Left renal cortex interstitium (tissue), 4 donors: Measurements from ENCODE around the gene ZBTB37. TPM values are rescaled to one million over a fixed set of nuclear protein-coding genes. Genes with fewer than 3 reads are reported as not detected.
A peak's percentile ranks its signal among the peaks of the same experiment; 100 is the strongest.
"Not testable (repeated sequence)": the region's sequence is repeated elsewhere in the genome, so short reads cannot be mapped to it uniquely, and the experiment has no call there.

ENCODE experiments used
- DNase-seq, 4 donors: peaks; one replicate each; pipeline ENCODE4 v3.0.0-alpha.2; 2013; ENCODE audit warnings: low read depth in 4 of 4, low spot score in 2 of 4, missing footprints in 1 of 4
- polyA plus RNA-seq, 4 donors: library from polyadenylated mRNA; unstranded; fragments of 120-200 nt; gene quantifications; one replicate each; pipeline ENCODE4 v1.2.1, GENCODE V29; 2013; ENCODE audit not compliant: insufficient read length in 4 of 4

ZBTB37 gene, protein sequence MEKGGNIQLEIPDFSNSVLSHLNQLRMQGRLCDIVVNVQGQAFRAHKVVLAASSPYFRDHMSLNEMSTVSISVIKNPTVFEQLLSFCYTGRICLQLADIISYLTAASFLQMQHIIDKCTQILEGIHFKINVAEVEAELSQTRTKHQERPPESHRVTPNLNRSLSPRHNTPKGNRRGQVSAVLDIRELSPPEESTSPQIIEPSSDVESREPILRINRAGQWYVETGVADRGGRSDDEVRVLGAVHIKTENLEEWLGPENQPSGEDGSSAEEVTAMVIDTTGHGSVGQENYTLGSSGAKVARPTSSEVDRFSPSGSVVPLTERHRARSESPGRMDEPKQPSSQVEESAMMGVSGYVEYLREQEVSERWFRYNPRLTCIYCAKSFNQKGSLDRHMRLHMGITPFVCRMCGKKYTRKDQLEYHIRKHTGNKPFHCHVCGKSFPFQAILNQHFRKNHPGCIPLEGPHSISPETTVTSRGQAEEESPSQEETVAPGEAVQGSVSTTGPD
- 10 to 100 TPM in 2 of 4 donors, 1 to 10 TPM in 2; 6.1 to 13.3 (median 9.0) TPM for polyA plus RNA-seq

DNA sequence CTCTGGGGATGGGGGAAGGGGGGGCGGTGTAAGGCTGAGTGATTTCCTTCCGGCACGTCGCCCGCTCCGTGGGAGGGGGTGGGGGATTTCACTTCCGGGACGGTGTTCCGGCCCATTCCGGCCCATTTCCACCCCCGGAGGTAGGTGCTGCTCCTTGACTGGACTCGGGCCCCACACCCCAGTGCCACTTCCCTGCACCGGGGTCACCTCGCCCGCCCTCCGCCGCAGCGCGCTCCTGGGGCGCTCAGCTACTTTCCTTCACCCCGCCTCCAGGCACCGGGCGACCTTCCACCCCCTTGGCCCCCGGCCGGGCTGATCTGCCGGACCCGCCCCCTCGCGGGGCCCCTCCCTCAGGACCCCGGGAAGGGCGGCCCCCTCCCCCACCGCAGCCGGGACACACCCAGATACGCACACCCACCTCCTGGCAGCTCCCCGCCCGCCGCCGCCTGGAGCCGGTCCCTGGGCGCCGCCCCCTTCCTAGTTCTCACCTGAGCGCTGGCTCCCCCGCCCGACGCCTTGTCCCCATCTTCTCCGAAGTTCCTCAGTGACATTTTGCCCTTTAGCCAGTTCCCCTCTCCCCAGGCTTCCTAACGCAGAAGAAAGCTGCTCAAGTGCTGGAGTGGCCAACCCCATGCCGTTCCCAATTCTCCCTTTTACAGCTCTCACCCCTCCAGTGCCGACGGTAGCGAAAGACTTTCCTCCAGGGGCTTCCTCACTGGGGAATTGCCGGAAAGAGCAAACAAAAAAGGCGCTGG, at the start of gene ZBTB37:
Gene ZBTB37, plus strand, starts transcription at position 115 of the 755 bp plus-strand sequence. CDS start 1,846 bp downstream, outside the sequence.
- peak in 3 of 4 donors; percentile 48 to 64 (median 62) for DNase-seq

DNA sequence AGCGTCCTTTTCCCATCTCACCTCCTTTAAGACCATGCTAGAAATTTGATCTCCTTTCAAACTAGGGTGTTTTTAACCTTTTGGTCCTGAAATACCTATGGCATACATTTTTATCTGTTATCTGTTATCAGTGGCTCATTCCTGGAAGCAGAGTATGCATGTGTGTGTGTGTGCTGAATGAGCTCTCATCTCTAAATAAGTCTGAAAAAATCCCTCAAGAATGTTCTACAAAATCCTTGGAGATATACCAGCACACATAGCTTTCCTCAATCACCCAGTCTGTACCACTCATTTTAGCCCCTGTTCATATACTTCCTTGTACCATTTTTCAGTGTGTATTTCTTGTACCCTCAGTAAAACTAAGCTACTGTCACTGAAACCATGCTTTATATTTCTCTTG, 49.7 kb upstream of the ZBTB37 start:
- DNase-seq = no peak

DNA sequence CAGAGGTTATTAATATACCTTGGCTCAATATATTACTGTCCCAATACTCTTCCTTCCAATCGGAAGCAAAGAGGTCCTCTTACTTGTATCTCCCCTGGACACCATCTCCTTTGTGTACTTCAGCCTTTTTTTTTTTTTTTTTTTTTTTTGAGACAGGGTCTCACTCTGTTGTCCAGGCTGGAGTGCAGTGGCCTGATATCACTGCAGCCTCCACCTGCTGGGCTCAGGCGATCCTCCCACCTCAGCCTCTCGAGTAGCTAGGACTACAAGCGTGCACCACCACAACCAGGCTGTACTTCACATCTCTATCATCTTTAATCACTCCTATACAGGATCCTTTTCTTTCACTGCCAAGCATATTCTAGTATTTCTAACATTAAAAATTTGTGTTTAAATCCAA, 46.5 kb upstream of the ZBTB37 start:
- no peak for DNase-seq

GRCh38 chr1:173823781-173824314, 44.3 kb upstream of the ZBTB37 start:
- DNase-seq = peak in 2 of 4 donors; percentile 6 to 10

- DNase-seq = peak; percentile 86 to 96 (median 94)
These were observed 43.7 kb upstream of the ZBTB37 start, which contains the start of the genes CENPL and DARS2 for GRCh38 chr1:173824315-173825081. Gene CENPL, minus strand, starts transcription at chr1:173824883. Its CDS starts 13,584 bp downstream, at chr1:173811299. Gene DARS2, plus strand, starts transcription at chr1:173824673. Its CDS starts 557 bp downstream, at chr1:173825230.

- DNase-seq = no peak
These were observed 40.6 kb upstream of the ZBTB37 start for GRCh38 chr1:173827611-173828010.

DNA sequence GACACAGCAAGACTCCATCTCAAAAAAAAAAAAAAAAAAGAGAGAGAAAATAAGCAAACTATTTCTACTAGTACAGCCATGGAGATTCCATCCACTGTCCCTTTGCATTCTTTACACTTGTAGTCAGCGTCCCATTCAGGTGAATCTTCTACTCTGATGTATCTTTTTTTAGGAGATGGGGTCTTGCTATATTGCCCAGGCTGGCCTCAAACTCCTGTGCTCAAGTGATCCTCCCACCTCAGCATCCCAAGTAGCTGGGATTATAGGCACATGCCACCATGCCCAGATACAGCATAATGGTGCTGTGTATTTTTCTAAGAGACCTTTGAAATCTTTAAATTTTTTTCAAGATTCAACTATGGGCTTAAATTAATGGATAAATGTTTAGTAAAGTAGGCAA, 35.4 kb upstream of the ZBTB37 start:
- no peak for DNase-seq

DNA sequence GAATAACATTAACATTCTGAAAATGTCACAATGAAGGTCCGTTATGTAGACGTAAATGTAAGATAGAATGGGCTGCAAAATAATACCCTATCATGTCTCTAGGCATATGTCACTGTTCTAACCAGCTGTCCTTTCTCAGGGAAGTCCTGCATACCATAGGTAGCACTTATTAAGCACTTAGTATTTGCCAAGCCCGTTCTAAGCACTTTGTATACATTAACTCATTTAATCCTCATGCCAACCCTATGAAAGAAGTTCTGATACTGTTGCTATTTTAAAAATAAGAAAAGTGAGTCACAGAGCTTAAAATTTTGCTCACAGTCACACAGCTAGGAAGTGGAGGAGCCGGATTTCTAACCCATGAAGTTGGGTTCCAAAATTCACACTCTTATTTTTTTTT, 16.1 kb upstream of the ZBTB37 start:
- no peak for DNase-seq

DNA sequence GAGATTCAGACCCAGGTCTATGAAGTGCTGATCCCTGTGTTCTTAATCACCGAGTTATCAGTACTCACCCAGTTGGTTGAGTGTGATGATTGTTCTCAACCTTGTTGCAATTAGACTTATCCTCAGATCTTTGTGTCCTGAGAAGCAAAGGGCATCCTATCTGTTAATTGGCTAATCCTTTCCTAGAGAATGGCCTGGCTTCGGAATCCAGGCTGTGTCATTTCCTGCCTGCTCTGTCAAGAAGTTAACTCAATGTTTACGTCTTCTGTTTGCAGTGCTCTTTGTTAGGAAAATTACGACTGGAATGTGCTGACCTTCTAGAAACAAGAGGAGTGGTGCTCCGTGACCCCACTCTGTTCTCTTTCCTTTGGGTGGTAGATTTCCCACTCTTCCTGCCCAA, 15.1 kb upstream of the ZBTB37 start:
- no peak for DNase-seq

- DNase-seq = no peak
These were observed 12.2 kb upstream of the ZBTB37 start for GRCh38 chr1:173856014-173856413.

GRCh38 chr1:173856903-173857302, 11.3 kb upstream of the ZBTB37 start:
- no peak for DNase-seq

GRCh38 chr1:173857363-173857917, 10.7 kb upstream of the ZBTB37 start:
- no peak for DNase-seq

DNA sequence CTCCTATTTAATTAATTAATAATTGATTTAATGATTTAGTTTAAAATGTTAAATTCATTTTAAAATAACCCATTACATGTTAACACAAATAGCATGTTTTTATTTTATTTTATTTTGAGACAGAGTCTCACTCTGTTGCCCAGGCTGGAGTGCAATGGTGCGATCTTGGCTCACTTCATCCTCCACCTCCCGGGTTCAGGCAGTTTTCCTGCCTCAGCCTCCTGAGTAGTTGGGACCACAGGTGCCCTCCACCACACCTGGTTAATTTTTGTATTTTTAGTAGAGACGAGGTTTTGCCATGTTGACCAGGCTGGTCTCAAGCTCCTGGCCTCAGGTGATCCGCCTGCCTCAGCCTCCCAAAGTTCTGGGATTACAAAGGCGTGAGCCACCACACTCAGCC, 8.6 kb upstream of the ZBTB37 start:
- not testable (repeated sequence) for DNase-seq

- no peak for DNase-seq
These were observed 8.1 kb upstream of the ZBTB37 start for GRCh38 chr1:173860065-173860464.

DNA sequence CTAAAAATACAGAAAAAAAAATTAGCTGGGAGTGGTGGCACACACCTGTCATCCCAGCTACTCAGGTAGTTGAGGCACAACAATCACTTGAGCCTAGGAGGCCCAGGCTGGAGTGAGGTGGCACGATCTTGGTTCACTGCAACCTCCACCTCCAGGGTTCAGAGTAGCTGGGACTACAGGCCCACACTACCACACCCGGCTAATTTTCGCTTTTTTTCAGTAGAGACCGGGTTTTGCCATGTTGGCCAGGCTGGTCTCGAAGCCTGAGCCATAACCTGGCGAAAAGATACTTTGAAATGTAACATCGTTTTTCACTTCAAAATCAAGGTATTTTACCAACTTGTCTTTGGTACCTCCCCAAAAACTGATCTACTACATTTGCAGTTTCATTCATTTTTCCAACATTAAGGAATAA, 6.4 kb upstream of the ZBTB37 start:
- DNase-seq = no peak

DNA sequence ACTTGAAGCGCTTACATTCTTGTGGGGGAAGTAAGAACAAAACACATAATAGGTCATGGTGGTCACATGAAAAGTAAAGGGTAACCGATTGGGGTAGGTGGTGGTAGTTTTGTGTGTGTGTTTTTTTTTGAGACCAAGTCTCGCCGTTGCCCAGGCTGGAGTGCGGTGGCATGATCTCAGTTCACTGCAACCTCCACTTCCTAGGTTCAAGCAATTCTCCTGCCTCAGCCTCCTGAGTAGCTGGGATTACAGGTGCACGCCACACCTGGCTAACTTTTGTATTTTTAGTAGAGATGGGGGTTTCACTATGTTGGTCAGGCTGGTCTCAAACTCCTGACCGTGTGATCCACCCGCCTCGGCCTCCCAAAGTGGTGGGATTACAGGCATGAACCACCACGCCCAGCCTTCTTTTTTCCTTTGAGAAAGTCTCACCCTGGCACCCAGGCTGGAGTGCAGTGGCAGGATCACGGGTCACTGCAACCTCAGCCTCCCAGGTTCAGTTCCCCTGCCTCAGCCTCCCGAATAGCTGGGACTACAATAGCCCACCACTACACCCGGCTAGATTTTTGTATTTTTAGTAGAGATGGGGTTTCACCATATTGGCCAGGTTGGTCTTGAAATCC, 5.9 kb upstream of the ZBTB37 start:
- DNase-seq = not testable (repeated sequence)

- DNase-seq = no peak
These were observed 5.4 kb upstream of the ZBTB37 start for GRCh38 chr1:173862769-173863223.

GRCh38 chr1:173863224-173864161, 4.7 kb upstream of the ZBTB37 start:
- DNase-seq = no peak
